NCI-H226 (cell line): ENCODE data around the gene RASA3.
A peak's percentile ranks its signal among the peaks of the same experiment; 100 is the strongest.
"Not testable (repeated sequence)": the region's sequence is repeated elsewhere in the genome, so short reads cannot be mapped to it uniquely, and the experiment has no call there.

Experiments
- DNase-seq: peaks from one replicate; pipeline ENCODE4 v3.0.0-alpha.2; 2015

The RASA3 gene

DNA sequence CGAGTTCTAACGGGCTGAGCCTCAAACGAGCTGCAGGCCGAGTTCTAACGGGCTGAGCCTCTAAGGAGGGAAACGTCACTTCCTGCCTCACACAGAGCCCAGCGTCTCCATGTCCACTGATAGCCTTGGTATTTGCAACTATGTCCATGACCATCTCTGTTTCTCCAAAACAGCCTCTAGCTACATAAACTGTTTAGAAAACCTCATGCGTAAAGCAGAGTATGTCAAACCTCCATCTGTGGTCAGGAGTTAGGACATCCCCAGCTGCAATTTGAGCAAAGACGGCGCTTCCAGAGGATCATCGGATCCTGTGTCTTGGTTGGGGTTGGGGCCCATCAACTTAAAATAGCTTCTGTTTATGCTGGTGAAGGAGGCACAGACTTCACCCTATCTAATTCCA, 20.8 kb downstream of the RASA3 start:
- DNase-seq = no peak

GRCh38 chr13:114110830-114111189, 21.6 kb downstream of the RASA3 start:
- not testable (repeated sequence) for DNase-seq

DNA sequence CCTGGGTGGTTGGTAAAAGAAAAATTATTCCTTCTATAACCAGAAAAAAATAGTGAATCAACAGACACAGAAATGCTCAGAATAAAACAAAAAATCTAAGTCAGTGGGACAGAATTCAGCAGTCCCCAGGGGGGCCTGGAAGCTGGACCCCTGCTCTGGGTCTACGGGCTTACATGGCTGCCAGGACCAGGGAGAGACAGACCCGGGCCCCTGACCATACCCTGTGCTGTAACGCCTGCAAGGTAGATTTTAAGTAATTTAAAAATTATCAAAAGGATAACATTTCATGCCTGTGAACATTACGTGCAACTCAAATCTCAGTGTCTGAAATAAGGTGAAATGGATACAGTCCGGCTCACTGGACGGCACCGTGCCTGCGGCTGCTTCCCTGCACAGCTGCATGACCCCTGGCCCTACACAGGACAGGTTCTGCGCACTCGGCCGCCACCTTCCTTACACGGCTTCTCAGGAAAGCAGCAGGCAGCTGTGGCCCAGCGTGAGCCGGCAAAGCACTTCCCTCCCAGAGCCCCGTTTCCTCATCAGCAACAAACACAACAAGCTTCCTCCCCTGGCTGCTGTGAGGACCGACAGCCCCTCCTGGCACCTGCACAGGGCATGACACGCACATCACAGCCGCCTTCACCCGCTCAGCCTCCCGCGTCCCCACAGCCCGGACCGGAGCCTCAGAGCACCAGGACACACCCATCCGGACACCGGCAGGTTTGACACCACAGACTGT, 22.2 kb downstream of the RASA3 start:
- no peak for DNase-seq

DNA sequence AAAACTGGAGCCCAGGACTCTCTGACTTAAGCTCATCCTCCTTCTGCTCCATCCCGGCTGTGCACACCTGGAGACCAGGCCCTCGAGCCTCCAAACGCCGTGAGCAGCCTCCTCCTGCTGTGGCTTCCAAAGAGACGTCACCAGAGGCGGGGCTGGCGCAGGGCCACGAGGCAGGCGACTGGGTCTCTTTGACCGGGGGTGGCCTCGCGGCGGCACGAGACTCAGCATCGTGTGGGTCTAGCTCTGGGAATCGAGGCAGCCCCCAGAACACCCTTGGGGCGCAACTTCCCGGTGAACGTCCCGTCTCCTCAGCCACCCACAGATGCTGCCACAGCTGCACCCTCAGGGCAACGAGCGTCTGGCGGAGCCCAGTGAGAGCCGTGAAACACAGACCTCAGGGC, 22.8 kb downstream of the RASA3 start:
- DNase-seq = no peak

GRCh38 chr13:114108894-114109293, 23.5 kb downstream of the RASA3 start:
- DNase-seq = no peak

- DNase-seq = no peak
Observed at GRCh38 chr13:114108141-114108761, 24.2 kb downstream of the RASA3 start.

GRCh38 chr13:114107686-114108081, 24.7 kb downstream of the RASA3 start:
- DNase-seq = no peak

- no peak for DNase-seq
Observed at GRCh38 chr13:114106991-114107685, 25.3 kb downstream of the RASA3 start.

GRCh38 chr13:114106526-114106925, 25.9 kb downstream of the RASA3 start:
- no peak for DNase-seq

- DNase-seq = no peak
Observed at GRCh38 chr13:114105521-114106225, 26.8 kb downstream of the RASA3 start.

- no peak for DNase-seq
Observed at GRCh38 chr13:114104655-114105520, 27.5 kb downstream of the RASA3 start.

DNA sequence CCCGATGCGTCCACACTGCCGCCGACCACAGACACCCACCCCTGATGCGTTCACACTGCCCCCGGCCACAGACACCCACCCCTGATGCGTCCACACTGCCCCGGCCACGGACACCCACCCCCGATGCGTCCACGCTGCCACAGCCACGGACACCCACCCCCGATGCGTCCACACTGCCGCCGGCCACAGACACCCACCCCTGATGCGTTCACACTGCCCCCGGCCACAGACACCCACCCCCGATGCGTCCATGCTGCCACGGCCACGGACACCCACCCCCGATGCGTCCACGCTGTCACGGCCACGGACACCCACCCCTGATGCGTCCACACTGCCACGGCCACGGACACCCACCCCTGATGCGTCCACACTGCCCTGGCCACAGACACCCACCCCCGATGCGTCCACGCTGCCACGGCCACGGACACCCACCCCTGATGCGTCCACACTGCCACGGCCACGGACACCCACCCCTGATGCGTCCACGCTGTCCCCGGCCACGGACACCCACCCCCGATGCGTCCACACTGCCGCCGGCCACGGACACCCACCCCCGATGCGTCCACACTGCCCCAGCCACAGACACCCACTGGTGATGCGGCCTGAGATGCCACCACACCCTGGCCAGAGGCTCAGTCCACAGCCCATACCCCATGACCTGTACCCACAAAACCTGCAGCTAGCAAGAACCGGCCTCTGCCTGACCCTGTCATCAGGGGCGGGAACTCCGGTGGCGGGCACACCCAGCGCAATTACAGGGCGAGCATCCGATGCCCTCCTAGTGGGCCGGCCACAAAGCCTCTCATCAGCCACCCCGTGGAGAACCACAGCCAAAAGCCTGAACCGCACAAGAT, 28.4 kb downstream of the RASA3 start:
- DNase-seq = no peak

- not testable (repeated sequence) for DNase-seq
Observed at GRCh38 chr13:114103289-114103621, 29.2 kb downstream of the RASA3 start.

- DNase-seq = no peak
Observed at GRCh38 chr13:114102521-114103288, 29.7 kb downstream of the RASA3 start.

- no peak for DNase-seq
Observed at GRCh38 chr13:114102131-114102520, 30.3 kb downstream of the RASA3 start.

GRCh38 chr13:114101358-114102130, 30.9 kb downstream of the RASA3 start:
- DNase-seq = no peak

GRCh38 chr13:114100446-114101357, 31.7 kb downstream of the RASA3 start:
- no peak for DNase-seq

DNA sequence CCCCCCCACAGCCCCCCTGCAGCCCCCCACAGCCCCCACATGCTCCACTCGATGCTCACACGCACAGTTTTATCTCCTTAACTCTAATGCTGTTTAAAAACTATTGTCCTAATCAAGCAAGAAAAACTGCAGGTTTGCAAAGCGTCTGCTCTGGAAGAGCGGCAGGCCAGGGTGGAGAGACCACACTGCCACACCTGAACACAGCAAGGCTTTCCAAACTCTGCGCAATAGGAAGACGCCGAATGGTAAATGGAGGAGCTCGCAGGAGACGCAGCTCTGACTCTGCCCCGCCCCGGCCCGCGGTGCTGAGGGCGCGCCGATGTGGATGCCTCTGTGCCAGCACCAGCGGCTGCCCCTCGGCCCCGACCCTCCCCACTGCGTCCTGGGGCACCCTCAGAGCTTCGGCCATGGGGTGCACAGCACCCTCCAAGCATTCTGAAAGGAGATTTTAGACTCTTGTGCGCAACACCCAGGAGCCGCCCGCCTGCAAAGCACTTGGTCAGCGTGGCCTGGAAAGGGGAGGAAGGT, 32.4 kb downstream of the RASA3 start:
- no peak for DNase-seq

DNA sequence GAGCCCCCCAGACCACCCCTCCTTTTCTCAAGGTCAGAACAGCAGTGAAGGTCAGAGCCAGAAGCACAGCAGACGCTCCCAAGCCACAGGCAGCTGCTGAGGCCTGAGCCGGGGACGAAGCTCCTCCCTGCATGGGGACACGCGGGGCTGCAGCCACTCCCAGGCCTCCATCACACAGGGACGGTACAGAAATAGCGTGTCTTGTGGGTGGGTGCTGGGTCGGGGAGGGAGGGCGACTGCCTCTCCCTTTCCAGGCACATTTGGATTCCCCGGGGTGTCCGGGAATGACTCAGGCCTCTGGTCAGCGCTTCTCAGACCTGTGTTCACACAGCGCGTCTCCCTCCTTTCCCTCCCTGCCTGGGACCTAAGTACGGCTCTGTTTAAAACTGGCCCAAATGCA, 33.2 kb downstream of the RASA3 start:
- peak; percentile 81 for DNase-seq
